Heart left ventricle (tissue), 13 donors: Measurements from ENCODE around the gene PRPSAP1.

Experiments used
- POLR2A ChIP-seq, 2 donors: fragments of 450-650 bp; IDR thresholded peaks; one replicate each; pipeline ENCODE4 v1.6.1; 2017; ENCODE audit warnings: antibody characterized with exemption in 2 of 2, mild to moderate bottlenecking in 2 of 2, moderate library complexity in 2 of 2
- TF ChIP-seq, protein P1 (sequence below), 12 donors: fragments of 200-600 bp; sonication (generic) in 4 of 12; IDR thresholded peaks; one replicate each; pipeline versions ENCODE4 v1.5.0 to v1.8.0; 2018 to 2022; ENCODE audit warnings: antibody characterized with exemption in 12 of 12, mild to moderate bottlenecking in 5 of 12
- donor health status: ischemic (EF 13 %, LVEDD 7.1; RV severe dilation, severe dysfunction).
- donor health status: DM: no; HTN: yes; CAD: no.
- donor health status: DM: no; HTN: no; CAD: no.
- donor health status: ischemic (EF 25% LVEDD 6.9; RV normal size, moderate dysfunction).
- donor health status: ischemic (EF 25% LVEDD 5.7; RV mildly dilated, moderate dysfunction).
- donor health status: ischemic (EF 35%, LVEDD 5.7; RV mildly dilated, moderate dysfunction).
- donor health status: nonischemic (EF 11% LVEDD 7.7; RV severe dilation, severe dysfunction).
- donor health status: DM: yes; HTN: yes; CAD: no.
- donor health status: PGD.
- donor health status: ischemic (EF 29% LVEDD 5.4; RV normal size, mild dysfunction).
- donor health status: nonischemic (EF 23%, LVEDD 6.1; RV moderate dilation, normal function).

- TF ChIP-seq, protein P1, sequence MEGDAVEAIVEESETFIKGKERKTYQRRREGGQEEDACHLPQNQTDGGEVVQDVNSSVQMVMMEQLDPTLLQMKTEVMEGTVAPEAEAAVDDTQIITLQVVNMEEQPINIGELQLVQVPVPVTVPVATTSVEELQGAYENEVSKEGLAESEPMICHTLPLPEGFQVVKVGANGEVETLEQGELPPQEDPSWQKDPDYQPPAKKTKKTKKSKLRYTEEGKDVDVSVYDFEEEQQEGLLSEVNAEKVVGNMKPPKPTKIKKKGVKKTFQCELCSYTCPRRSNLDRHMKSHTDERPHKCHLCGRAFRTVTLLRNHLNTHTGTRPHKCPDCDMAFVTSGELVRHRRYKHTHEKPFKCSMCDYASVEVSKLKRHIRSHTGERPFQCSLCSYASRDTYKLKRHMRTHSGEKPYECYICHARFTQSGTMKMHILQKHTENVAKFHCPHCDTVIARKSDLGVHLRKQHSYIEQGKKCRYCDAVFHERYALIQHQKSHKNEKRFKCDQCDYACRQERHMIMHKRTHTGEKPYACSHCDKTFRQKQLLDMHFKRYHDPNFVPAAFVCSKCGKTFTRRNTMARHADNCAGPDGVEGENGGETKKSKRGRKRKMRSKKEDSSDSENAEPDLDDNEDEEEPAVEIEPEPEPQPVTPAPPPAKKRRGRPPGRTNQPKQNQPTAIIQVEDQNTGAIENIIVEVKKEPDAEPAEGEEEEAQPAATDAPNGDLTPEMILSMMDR (IDR thresholded peaks at IDR 0.05), result no peak
- no peak for TF ChIP-seq POLR2A (IDR thresholded peaks at IDR 0.05)
These were observed 615 bp downstream of the PRPSAP1 start for GRCh38 chr17:76353004-76353598.
